ENCODE data around the gene KAT6B. TPM values are rescaled to one million over a fixed set of nuclear protein-coding genes. Genes with fewer than 3 reads are reported as not detected.

The KAT6B gene
- total and polyA plus RNA-seq, 2 donors from 2014 or later, result 2.9 to 34.2 TPM

- no peaks in the 10 kb centered on the region for H3K36me3 ChIP-seq (ENCODE audit: control insufficient read depth in 2 of 3, insufficient read depth in 3 of 3, low read length in 3 of 3)
- TF ChIP-seq, protein P1, sequence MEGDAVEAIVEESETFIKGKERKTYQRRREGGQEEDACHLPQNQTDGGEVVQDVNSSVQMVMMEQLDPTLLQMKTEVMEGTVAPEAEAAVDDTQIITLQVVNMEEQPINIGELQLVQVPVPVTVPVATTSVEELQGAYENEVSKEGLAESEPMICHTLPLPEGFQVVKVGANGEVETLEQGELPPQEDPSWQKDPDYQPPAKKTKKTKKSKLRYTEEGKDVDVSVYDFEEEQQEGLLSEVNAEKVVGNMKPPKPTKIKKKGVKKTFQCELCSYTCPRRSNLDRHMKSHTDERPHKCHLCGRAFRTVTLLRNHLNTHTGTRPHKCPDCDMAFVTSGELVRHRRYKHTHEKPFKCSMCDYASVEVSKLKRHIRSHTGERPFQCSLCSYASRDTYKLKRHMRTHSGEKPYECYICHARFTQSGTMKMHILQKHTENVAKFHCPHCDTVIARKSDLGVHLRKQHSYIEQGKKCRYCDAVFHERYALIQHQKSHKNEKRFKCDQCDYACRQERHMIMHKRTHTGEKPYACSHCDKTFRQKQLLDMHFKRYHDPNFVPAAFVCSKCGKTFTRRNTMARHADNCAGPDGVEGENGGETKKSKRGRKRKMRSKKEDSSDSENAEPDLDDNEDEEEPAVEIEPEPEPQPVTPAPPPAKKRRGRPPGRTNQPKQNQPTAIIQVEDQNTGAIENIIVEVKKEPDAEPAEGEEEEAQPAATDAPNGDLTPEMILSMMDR (IDR thresholded peaks at IDR 0.05; ENCODE audit: borderline replicate concordance, extremely low read depth, insufficient read depth), result no peak
- no peak overlapping the region for H3K4me3 ChIP-seq (ENCODE audit: low read length in 3 of 3)
- H3K4me1 ChIP-seq (ENCODE audit: control insufficient read depth in 2 of 3, insufficient read depth in 2 of 3, low read depth in 1 of 3, low read length in 3 of 3), result peaks cover 0 to 5% (median 2%) of the 10 kb centered on the region in 3 donors
- H3K27me3 ChIP-seq (ENCODE audit: control insufficient read depth, insufficient read depth, low read length), result no peaks in the 10 kb centered on the region
- H3K27ac ChIP-seq (ENCODE audit: low read depth in 2 of 2, low read length in 2 of 2), result no peak overlapping the region
- H3K9me3 ChIP-seq (ENCODE audit: control insufficient read depth in 2 of 3, insufficient read depth in 1 of 3, low read length in 3 of 3), result no peaks in the 10 kb centered on the region
- intact Hi-C loops (cut with DNase I), result no loop called here
- no peak for DNase-seq
- H3K9ac ChIP-seq (ENCODE audit: low read length in 3 of 3), result no peak overlapping the region
- FAIRE-seq, result no peak
Observed at GRCh38 chr10:74969530-74969929, 143.1 kb downstream of the KAT6B start.

DNA sequence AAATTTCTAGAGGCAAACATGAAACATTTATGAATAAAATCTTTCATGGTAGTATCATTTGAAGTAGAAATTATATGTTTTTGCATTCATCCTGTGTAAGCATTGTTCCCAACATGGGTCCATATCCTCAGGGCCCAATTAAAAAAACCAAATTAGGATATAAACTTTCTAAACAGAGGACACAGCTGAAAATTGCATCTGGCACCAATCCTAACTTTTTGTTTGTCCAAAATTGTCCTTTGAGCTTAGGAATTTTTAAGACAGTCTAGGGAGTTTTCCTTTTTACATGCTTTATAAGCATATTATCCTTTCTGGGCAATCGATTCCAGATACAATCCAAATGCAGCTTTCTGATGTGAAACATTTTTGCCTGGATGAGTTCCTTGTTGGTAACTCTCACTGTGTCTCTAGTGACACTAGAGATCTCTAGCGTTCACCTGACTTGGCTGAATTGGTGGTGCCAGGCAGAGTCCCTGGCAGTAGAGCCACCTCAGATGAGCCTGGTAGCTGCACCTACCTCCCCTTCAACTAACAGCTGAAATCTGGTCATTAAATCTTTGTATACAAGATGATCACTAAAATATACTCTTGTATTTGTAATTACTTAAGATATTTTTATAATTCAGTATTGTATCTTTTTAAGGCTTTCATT lies 147.5 kb downstream of the KAT6B start:
- DNase-seq, result no peak
- FAIRE-seq, result no peak
- no peak overlapping the region for H3K4me3 ChIP-seq (ENCODE audit: low read length in 3 of 3)
- peaks cover 0 to under 1% (median under 1%) of the 10 kb centered on the region in 3 donors for H3K4me1 ChIP-seq (ENCODE audit: control insufficient read depth in 2 of 3, insufficient read depth in 2 of 3, low read depth in 1 of 3, low read length in 3 of 3)
- H3K27me3 ChIP-seq (ENCODE audit: control insufficient read depth, insufficient read depth, low read length), result no peaks in the 10 kb centered on the region
- H3K27ac ChIP-seq (ENCODE audit: low read depth in 2 of 2, low read length in 2 of 2), result no peak overlapping the region
- no peaks in the 10 kb centered on the region for H3K9me3 ChIP-seq (ENCODE audit: control insufficient read depth in 2 of 3, insufficient read depth in 1 of 3, low read length in 3 of 3)
- H3K36me3 ChIP-seq (ENCODE audit: control insufficient read depth in 2 of 3, insufficient read depth in 3 of 3, low read length in 3 of 3), result peaks cover 7 to 16% (median 9%) of the 10 kb centered on the region in 3 donors
- intact Hi-C loops (cut with DNase I), result no loop called here
- H3K9ac ChIP-seq (ENCODE audit: low read length in 3 of 3), result no peak overlapping the region
- TF ChIP-seq, protein P1 (IDR thresholded peaks at IDR 0.05; ENCODE audit: borderline replicate concordance, extremely low read depth, insufficient read depth), result no peak

- H3K36me3 ChIP-seq (ENCODE audit: control insufficient read depth in 2 of 3, insufficient read depth in 3 of 3, low read length in 3 of 3), result peaks cover 7 to 16% (median 9%) of the 10 kb centered on the region in 3 donors
- H3K27me3 ChIP-seq (ENCODE audit: control insufficient read depth, insufficient read depth, low read length), result no peaks in the 10 kb centered on the region
- intact Hi-C loops (cut with DNase I), result no loop called here
- H3K9ac ChIP-seq (ENCODE audit: low read length in 3 of 3), result no peak overlapping the region
- H3K4me1 ChIP-seq (ENCODE audit: control insufficient read depth in 2 of 3, insufficient read depth in 2 of 3, low read depth in 1 of 3, low read length in 3 of 3), result no peaks in the 10 kb centered on the region
- TF ChIP-seq, protein P1 (IDR thresholded peaks at IDR 0.05; ENCODE audit: borderline replicate concordance, extremely low read depth, insufficient read depth), result no peak
- no peak for FAIRE-seq
- no peaks in the 10 kb centered on the region for H3K9me3 ChIP-seq (ENCODE audit: control insufficient read depth in 2 of 3, insufficient read depth in 1 of 3, low read length in 3 of 3)
- H3K4me3 ChIP-seq (ENCODE audit: low read length in 3 of 3), result no peak overlapping the region
- DNase-seq, result no peak
- H3K27ac ChIP-seq (ENCODE audit: low read depth in 2 of 2, low read length in 2 of 2), result no peak overlapping the region
Observed at GRCh38 chr10:74975758-74976157, 149.4 kb downstream of the KAT6B start.
